ENCODE results near the gene GLS. TPM values are rescaled to one million over a fixed set of nuclear protein-coding genes. Genes with fewer than 3 reads are reported as not detected.

The GLS gene
- total and polyA plus RNA-seq, 2 of the 13 experiments (the other 11 are each of a cell fraction or from before 2014, with no cell fraction given): 78.6 to 183 TPM

DNA sequence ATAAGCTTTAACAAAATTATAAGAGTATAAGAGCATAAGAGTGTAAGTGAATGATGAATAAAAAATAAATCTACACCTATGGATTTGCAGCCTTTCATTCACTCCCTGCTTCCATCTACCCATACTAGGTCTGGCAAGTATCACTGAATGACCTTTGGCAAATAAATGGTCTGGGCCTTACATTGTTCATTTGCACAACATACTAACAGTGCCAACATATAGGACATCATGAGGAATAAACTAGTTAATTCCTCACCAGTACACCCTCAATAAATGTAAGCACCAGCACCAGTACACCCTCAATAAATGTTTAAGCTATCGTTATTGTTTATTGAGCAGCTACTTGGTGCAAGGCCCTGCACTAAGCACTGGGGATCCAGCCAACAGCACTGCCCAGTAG, 106.5 kb downstream of the GLS start (continued):
- TF ChIP-seq, protein P1, sequence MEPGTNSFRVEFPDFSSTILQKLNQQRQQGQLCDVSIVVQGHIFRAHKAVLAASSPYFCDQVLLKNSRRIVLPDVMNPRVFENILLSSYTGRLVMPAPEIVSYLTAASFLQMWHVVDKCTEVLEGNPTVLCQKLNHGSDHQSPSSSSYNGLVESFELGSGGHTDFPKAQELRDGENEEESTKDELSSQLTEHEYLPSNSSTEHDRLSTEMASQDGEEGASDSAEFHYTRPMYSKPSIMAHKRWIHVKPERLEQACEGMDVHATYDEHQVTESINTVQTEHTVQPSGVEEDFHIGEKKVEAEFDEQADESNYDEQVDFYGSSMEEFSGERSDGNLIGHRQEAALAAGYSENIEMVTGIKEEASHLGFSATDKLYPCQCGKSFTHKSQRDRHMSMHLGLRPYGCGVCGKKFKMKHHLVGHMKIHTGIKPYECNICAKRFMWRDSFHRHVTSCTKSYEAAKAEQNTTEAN (CRISPR knock-in tag; conservative IDR thresholded peaks at IDR 0.05): no peak
- no peak for TF ChIP-seq ZNF616 (CRISPR knock-in tag; IDR thresholded peaks at IDR 0.05; ENCODE audit: low read depth)

DNA sequence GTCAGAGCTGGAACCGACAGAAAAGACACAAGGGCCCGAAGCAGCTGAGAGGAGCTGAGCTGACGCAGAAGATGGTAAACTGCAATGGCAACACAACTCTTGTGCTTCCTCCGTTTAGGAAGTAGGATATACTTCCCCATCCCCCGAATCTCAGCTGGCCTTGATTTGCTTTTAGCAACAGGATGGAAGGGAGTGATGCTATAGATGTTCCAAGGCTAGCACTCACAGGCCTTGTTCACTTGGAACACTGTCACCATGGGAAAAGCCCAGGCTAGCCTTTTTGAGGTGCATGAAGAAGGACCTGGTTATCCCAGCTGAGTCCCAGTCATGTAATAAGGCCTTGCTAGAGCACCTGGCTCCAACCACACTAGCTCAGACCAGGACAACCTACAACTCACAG, 107.3 kb downstream of the GLS start:
- intact Hi-C loops (cut with micrococcal nuclease; ENCODE audit: unreplicated experiment) (loop anchor here (10.0 kb wide), 1 partner anchor 383 kb away; no protein-coding TSS in a partner anchor), in situ Hi-C loops (cut with HindIII; ENCODE audit: extremely low pct_ligation_motif_present, low pct_unique_long_range_greater_than_20kb) (no loop called here)
- Histone ChIP-seq H3K27me3 (ENCODE audit: control insufficient read depth in 1 of 2, insufficient read depth in 2 of 2, low read length in 2 of 2) (no peaks in the 10 kb centered on the region), H3K9ac (ENCODE audit: insufficient read depth, low read depth, low read length) (no peak overlapping the region), H2AFZ (ENCODE audit: low read length) (no peak overlapping the region), H3K4me2 (ENCODE audit: low read depth, low read length) (no peak overlapping the region), H3K4me3 (replicated peaks in 1 of 3; ENCODE audit: insufficient read depth in 1 of 3, low read depth in 2 of 3, low read length in 3 of 3) (no peak overlapping the region), H3K9me3 (ENCODE audit: low read length) (no peaks in the 10 kb centered on the region), H4K20me1 (ENCODE audit: insufficient read depth, low read length) (no peaks in the 10 kb centered on the region), H3K79me2 (ENCODE audit: insufficient read depth, low read length) (no peaks in the 10 kb centered on the region), H3K4me1 (ENCODE audit: insufficient read depth, low read length) (no peaks in the 10 kb centered on the region), H3K36me3 (replicated peaks in 1 of 2; ENCODE audit: control insufficient read depth in 1 of 2, insufficient read depth in 2 of 2, low read length in 2 of 2) (peaks cover 32 to 98% of the 10 kb centered on the region in 2 experiments), H3K27ac (ENCODE audit: extremely low read length, insufficient read depth, low read length) (no peak overlapping the region)
- WGBS (ENCODE audit: low lambda C conversion rate): 98% methylated on average over 5 of the region's 5 CpGs
- BruUV-seq (replicated peaks): no TSS peak
- ChIA-PET CTCF (ENCODE audit: low intra/inter-chr PET ratio, low total read pairs) (no interaction called here), POLR2A (no interaction called here)
- FAIRE-seq (no peak), DNase-seq (ENCODE audit: low spot score) (no peak), ATAC-seq (no peak)
- TF ChIP-seq ZNF160 (CRISPR knock-in tag; IDR thresholded peaks at IDR 0.05) (no peak), ASH2L (IDR thresholded peaks at IDR 0.05; ENCODE audit: insufficient read length, low read depth, low read length) (no peak), RBM22 (optimal IDR thresholded peaks at IDR 0.05; ENCODE audit: low read length) (no peak)
- TF ChIP-seq, protein P2, sequence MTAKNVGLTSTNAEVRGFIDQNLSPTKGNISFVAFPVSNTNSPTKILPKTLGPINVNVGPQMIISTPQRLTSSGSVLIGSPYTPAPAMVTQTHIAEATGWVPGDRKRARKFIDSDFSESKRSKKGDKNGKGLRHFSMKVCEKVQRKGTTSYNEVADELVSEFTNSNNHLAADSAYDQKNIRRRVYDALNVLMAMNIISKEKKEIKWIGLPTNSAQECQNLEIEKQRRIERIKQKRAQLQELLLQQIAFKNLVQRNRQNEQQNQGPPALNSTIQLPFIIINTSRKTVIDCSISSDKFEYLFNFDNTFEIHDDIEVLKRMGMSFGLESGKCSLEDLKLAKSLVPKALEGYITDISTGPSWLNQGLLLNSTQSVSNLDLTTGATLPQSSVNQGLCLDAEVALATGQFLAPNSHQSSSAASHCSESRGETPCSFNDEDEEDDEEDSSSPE (CRISPR knock-in tag; IDR thresholded peaks at IDR 0.05): no peak
- TF ChIP-seq, protein P3, sequence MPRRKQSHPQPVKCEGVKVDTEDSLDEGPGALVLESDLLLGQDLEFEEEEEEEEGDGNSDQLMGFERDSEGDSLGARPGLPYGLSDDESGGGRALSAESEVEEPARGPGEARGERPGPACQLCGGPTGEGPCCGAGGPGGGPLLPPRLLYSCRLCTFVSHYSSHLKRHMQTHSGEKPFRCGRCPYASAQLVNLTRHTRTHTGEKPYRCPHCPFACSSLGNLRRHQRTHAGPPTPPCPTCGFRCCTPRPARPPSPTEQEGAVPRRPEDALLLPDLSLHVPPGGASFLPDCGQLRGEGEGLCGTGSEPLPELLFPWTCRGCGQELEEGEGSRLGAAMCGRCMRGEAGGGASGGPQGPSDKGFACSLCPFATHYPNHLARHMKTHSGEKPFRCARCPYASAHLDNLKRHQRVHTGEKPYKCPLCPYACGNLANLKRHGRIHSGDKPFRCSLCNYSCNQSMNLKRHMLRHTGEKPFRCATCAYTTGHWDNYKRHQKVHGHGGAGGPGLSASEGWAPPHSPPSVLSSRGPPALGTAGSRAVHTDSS (CRISPR knock-in tag; conservative IDR thresholded peaks at IDR 0.05): no peak
- TF ChIP-seq, protein P4, sequence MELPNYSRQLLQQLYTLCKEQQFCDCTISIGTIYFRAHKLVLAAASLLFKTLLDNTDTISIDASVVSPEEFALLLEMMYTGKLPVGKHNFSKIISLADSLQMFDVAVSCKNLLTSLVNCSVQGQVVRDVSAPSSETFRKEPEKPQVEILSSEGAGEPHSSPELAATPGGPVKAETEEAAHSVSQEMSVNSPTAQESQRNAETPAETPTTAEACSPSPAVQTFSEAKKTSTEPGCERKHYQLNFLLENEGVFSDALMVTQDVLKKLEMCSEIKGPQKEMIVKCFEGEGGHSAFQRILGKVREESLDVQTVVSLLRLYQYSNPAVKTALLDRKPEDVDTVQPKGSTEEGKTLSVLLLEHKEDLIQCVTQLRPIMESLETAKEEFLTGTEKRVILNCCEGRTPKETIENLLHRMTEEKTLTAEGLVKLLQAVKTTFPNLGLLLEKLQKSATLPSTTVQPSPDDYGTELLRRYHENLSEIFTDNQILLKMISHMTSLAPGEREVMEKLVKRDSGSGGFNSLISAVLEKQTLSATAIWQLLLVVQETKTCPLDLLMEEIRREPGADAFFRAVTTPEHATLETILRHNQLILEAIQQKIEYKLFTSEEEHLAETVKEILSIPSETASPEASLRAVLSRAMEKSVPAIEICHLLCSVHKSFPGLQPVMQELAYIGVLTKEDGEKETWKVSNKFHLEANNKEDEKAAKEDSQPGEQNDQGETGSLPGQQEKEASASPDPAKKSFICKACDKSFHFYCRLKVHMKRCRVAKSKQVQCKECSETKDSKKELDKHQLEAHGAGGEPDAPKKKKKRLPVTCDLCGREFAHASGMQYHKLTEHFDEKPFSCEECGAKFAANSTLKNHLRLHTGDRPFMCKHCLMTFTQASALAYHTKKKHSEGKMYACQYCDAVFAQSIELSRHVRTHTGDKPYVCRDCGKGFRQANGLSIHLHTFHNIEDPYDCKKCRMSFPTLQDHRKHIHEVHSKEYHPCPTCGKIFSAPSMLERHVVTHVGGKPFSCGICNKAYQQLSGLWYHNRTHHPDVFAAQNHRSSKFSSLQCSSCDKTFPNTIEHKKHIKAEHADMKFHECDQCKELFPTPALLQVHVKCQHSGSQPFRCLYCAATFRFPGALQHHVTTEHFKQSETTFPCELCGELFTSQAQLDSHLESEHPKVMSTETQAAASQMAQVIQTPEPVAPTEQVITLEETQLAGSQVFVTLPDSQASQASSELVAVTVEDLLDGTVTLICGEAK (IDR thresholded peaks at IDR 0.05): no peak
- TF ChIP-seq, protein P4 (CRISPR knock-in tag; IDR thresholded peaks at IDR 0.05): no peak

All from HepG2 (cell line).